GM12878 (cell line): Measurements from ENCODE around the gene CBX2. TPM values are rescaled to one million over a fixed set of nuclear protein-coding genes. Genes with fewer than 3 reads are reported as not detected.
A peak's percentile ranks its signal among the peaks of the same experiment; 100 is the strongest.

Source experiments
- ASH2L ChIP-seq: fragments of 300-600, 200-600 bp; sonication (generic); IDR thresholded peaks from 2 replicates; pipeline ENCODE4 v1.6.1; 2017; ENCODE audit warnings: low read depth, mild to moderate bottlenecking, borderline replicate concordance
- BACH1 ChIP-seq: fragments of 450-650 bp; IDR thresholded peaks from 2 replicates; pipeline ENCODE4 v1.6.1; 2017; ENCODE audit warnings: mild to moderate bottlenecking, borderline replicate concordance
- CBX3 ChIP-seq: fragments of 200-600 bp; sonication (generic); IDR thresholded peaks from 2 replicates; pipeline ENCODE4 v1.6.1; 2016; ENCODE audit warnings: low read depth, borderline replicate concordance
- EED ChIP-seq: sonication (generic); IDR thresholded peaks from 2 replicates; pipeline ENCODE4 v1.6.1; 2016; ENCODE audit warnings: antibody characterized with exemption, low read depth
- EGR1 ChIP-seq, 2 experiments: IDR thresholded peaks; 1 replicate in 1 of 2; 2 replicates in 1 of 2; pipeline ENCODE4 v1.6.1; 2011 to 2012; ENCODE audit warnings: low read depth in 2 of 2, low read length in 2 of 2, borderline replicate concordance in 1 of 2, mild to moderate bottlenecking in 1 of 2, moderate library complexity in 1 of 2
- GATAD2B ChIP-seq: fragments of 450-650 bp; conservative IDR thresholded peaks from 2 replicates; pipeline ENCODE4 v1.6.1; 2017; ENCODE audit warnings: low read depth, mild to moderate bottlenecking, moderate library complexity
- IKZF1 ChIP-seq: fragments of 450-650 bp; conservative IDR thresholded peaks from 2 replicates; pipeline ENCODE4 v1.6.1; 2017; ENCODE audit warnings: antibody characterized with exemption, mild to moderate bottlenecking
- IKZF2 ChIP-seq, 2 experiments: fragments of 450-650 bp; IDR thresholded peaks; 2 replicates each; pipeline ENCODE4 v1.6.1; 2017; ENCODE audit warnings: mild to moderate bottlenecking in 2 of 2, moderate library complexity in 2 of 2
- MYC ChIP-seq: IDR thresholded peaks from 2 replicates; pipeline ENCODE4 v1.6.1; 2011; ENCODE audit warnings: mild to moderate bottlenecking, low read length, moderate library complexity, inconsistent platforms; ENCODE audit not compliant: insufficient read depth, insufficient replicate concordance, insufficient read length, severe bottlenecking
- NR2C2 ChIP-seq: IDR thresholded peaks from 2 replicates; pipeline ENCODE4 v1.6.1; 2011; ENCODE audit warnings: borderline replicate concordance, low read depth; ENCODE audit not compliant: control insufficient read depth, insufficient read length
- NR2F1 ChIP-seq: fragments of 450-650 bp; conservative IDR thresholded peaks from 2 replicates; pipeline ENCODE4 v1.6.1; 2017; ENCODE audit warnings: mild to moderate bottlenecking
- RAD21 ChIP-seq: IDR thresholded peaks from 2 replicates; pipeline ENCODE4 v1.6.1; 2011; ENCODE audit warnings: mild to moderate bottlenecking, low read depth, low read length, moderate library complexity; ENCODE audit not compliant: insufficient read depth
- RFX5 ChIP-seq: IDR thresholded peaks from 2 replicates; pipeline ENCODE4 v1.6.1; 2011; ENCODE audit warnings: low read depth, low read length, improper control_type of control experiment
- SIN3A ChIP-seq: IDR thresholded peaks from 2 replicates; pipeline ENCODE4 v1.6.1; 2012; ENCODE audit warnings: low read depth, low read length, improper control_type of control experiment
- SMAD5 ChIP-seq: IDR thresholded peaks from 2 replicates; pipeline ENCODE4 v1.6.1; 2016; ENCODE audit warnings: antibody characterized with exemption, low read depth
- SMARCA5 ChIP-seq: fragments of 450-650 bp; IDR thresholded peaks from 2 replicates; pipeline ENCODE4 v1.6.1; 2017; ENCODE audit warnings: mild to moderate bottlenecking
- SMC3 ChIP-seq: IDR thresholded peaks from 2 replicates; pipeline ENCODE4 v1.6.1; 2011; ENCODE audit warnings: low read length, improper control_type of control experiment, borderline replicate concordance
- TCF12 ChIP-seq: IDR thresholded peaks from 2 replicates; pipeline ENCODE4 v1.6.1; 2011; ENCODE audit warnings: low read depth, mild to moderate bottlenecking, low read length
- TCF3 ChIP-seq: IDR thresholded peaks from 2 replicates; pipeline ENCODE4 v1.6.1; 2012; ENCODE audit warnings: low read depth, mild to moderate bottlenecking, low read length, borderline replicate concordance; ENCODE audit not compliant: insufficient read depth
- TCF7 ChIP-seq: IDR thresholded peaks from 2 replicates; pipeline ENCODE4 v1.6.1; 2014; ENCODE audit warnings: antibody characterized with exemption, borderline replicate concordance
- YY1 ChIP-seq: IDR thresholded peaks from 2 replicates; pipeline ENCODE4 v1.6.1; 2011; ENCODE audit warnings: low read depth, mild to moderate bottlenecking, low read length
- ZNF274 ChIP-seq: IDR thresholded peaks from one replicate; pipeline ENCODE4 v1.8.0; 2011; ENCODE audit not compliant: insufficient read length, insufficient read depth
- ZZZ3 ChIP-seq: IDR thresholded peaks from 2 replicates; pipeline ENCODE4 v1.6.1; 2011; ENCODE audit warnings: low read depth; ENCODE audit not compliant: control insufficient read depth, insufficient read length
- polyA plus RNA-seq, 11 experiments: library from polyadenylated mRNA; depleted of rRNA in 4 of 11; unstranded in 6 of 11; stranded (reverse) in 5 of 11; fragments of >200 nt; fragmentation: Nextera tagmentation in 4 of 11; fragmentation: Illumina TruSeq in 1 of 11; extraction: Ambion mirVana in 4 of 11; extraction: Trizol in 1 of 11; gene quantifications; 1 replicate in 1 of 11; 2 replicates in 10 of 11; pipeline versions ENCODE4 v1.2.1 to v1.2.3, GENCODE V29; 2011 to 2016; ENCODE audit warnings: inconsistent platforms in 2 of 11, missing spikeins in 2 of 11, low read depth in 1 of 11
- total RNA-seq, 4 experiments: library from RNA; depleted of rRNA in 3 of 4; stranded (reverse); fragments of >200 nt in 3 of 4; fragmentation: Illumina TruSeq in 1 of 4; extraction: Trizol in 1 of 4; gene quantifications; 2 replicates each; pipeline versions ENCODE4 v1.2.1 to v1.2.3, GENCODE V29; 2013 to 2021
- TF ChIP-seq, protein P1 (sequence below): IDR thresholded peaks from 2 replicates; pipeline ENCODE4 v1.6.1; 2011; ENCODE audit warnings: borderline replicate concordance, low read depth, mild to moderate bottlenecking, moderate library complexity, mixed read lengths, low read length; ENCODE audit not compliant: insufficient read depth; ENCODE audit errors: extremely low read length
- TF ChIP-seq, protein P2 (sequence below): fragments of 450-650 bp; conservative IDR thresholded peaks from 2 replicates; pipeline ENCODE4 v1.6.1; 2017; ENCODE audit warnings: mild to moderate bottlenecking, moderate library complexity
- TF ChIP-seq, protein P3 (sequence below): fragments of 450-650 bp; IDR thresholded peaks from 2 replicates; pipeline ENCODE4 v1.6.1; 2017; ENCODE audit warnings: mild to moderate bottlenecking

CBX2 gene
- total and polyA plus RNA-seq, 10 of the 15 experiments (the other 5 are each of a cell fraction or from before 2014, with no cell fraction given), result 0.35 to 7.5 (median 4.2) TPM

DNA sequence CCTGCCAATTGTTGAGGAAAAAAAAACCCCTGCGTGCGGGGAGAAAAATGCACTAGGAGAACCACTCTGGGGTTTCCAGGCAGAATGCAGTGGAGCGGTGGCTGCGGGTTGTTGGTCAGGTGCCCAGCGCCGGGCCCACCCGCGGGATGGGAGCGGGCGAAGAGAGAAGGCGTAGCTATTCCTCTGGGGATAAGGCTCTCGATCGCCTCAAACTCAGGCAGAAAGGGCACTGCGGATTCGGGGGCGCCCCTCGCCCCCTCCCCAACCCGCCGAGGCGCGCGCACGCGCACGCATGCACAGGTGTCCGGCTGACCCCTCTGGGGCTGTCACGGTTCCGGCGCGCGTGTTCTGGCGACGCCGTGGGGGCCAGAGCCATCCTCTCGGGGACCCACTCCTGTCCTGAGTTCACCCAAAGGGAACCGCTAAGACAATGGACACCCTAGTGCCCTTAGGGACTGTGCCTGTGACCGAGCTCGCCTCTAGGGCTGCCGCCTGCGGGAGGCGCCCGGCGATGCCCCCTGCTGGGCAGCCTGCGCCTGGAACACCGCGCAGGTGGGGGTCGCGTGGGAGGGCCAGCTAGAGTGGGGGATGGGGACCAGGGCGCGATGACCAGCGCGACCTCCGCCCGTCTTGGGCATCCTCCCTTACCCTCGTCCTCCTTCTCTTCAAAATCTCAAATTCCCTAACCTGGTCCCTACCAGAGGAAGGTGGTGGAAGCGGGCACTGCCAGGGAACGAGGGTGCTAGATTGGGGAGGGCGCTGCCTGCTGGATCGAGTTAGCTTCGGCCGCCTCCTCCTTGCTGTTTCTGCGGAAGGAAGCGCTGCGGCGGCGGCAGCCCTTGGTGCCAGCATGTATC is 33.3 kb downstream of the CBX2 start (continued):
- TF ChIP-seq NR2C2 (no peak), RFX5 (no peak), SMC3 (peak; percentile 44; the same call in 1 of the 2 replicates), EGR1 (IDR thresholded peaks at IDR 0.05; ENCODE audit: borderline replicate concordance in 1 of 2, low read depth in 2 of 2, low read length in 2 of 2) (peak in 1 of 2 experiments; percentile 85; a peak in 2 of 3 replicates), NR2F1 (peak; percentile 50; the same call in 1 of the 2 replicates), GATAD2B (peak; percentile 80; the same call in 1 of the 2 replicates), TCF12 (0 out of 2 replicates have a peak, but pooled peaks have one; percentile 28), ZZZ3 (no peak), SIN3A (no peak), ZNF274 (no peak), YY1 (peak; percentile 65; the same call in 1 of the 2 replicates), TCF7 (no peak), CBX3 (no peak), EED (0 out of 2 replicates have a peak, but pooled peaks have one; percentile 14), MYC (no peak), SMARCA5 (0 out of 2 replicates have a peak, but pooled peaks have one; percentile 52), IKZF2 (IDR thresholded peaks at IDR 0.05) (no peak), ASH2L (no peak), RAD21 (peak; percentile 57; the same call in 1 of the 2 replicates), IKZF1 (peak; percentile 63), TCF3 (peak; percentile 58; the same call in 1 of the 2 replicates), BACH1 (peak; percentile 47; the same call in 1 of the 2 replicates), SMAD5 (no peak)
- TF ChIP-seq, protein P1, sequence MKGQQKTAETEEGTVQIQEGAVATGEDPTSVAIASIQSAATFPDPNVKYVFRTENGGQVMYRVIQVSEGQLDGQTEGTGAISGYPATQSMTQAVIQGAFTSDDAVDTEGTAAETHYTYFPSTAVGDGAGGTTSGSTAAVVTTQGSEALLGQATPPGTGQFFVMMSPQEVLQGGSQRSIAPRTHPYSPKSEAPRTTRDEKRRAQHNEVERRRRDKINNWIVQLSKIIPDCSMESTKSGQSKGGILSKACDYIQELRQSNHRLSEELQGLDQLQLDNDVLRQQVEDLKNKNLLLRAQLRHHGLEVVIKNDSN, result no peak
- TF ChIP-seq, protein P2, sequence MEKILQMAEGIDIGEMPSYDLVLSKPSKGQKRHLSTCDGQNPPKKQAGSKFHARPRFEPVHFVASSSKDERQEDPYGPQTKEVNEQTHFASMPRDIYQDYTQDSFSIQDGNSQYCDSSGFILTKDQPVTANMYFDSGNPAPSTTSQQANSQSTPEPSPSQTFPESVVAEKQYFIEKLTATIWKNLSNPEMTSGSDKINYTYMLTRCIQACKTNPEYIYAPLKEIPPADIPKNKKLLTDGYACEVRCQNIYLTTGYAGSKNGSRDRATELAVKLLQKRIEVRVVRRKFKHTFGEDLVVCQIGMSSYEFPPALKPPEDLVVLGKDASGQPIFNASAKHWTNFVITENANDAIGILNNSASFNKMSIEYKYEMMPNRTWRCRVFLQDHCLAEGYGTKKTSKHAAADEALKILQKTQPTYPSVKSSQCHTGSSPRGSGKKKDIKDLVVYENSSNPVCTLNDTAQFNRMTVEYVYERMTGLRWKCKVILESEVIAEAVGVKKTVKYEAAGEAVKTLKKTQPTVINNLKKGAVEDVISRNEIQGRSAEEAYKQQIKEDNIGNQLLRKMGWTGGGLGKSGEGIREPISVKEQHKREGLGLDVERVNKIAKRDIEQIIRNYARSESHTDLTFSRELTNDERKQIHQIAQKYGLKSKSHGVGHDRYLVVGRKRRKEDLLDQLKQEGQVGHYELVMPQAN, result 0 out of 2 replicates have a peak, but pooled peaks have one; percentile 25
- TF ChIP-seq, protein P3, sequence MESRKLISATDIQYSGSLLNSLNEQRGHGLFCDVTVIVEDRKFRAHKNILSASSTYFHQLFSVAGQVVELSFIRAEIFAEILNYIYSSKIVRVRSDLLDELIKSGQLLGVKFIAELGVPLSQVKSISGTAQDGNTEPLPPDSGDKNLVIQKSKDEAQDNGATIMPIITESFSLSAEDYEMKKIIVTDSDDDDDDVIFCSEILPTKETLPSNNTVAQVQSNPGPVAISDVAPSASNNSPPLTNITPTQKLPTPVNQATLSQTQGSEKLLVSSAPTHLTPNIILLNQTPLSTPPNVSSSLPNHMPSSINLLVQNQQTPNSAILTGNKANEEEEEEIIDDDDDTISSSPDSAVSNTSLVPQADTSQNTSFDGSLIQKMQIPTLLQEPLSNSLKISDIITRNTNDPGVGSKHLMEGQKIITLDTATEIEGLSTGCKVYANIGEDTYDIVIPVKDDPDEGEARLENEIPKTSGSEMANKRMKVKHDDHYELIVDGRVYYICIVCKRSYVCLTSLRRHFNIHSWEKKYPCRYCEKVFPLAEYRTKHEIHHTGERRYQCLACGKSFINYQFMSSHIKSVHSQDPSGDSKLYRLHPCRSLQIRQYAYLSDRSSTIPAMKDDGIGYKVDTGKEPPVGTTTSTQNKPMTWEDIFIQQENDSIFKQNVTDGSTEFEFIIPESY, result no peak
